ENCODE data around the gene MRPL14.
"Not testable (repeated sequence)": the region's sequence is repeated elsewhere in the genome, so short reads cannot be mapped to it uniquely, and the experiment has no call there.

Gene MRPL14

DNA sequence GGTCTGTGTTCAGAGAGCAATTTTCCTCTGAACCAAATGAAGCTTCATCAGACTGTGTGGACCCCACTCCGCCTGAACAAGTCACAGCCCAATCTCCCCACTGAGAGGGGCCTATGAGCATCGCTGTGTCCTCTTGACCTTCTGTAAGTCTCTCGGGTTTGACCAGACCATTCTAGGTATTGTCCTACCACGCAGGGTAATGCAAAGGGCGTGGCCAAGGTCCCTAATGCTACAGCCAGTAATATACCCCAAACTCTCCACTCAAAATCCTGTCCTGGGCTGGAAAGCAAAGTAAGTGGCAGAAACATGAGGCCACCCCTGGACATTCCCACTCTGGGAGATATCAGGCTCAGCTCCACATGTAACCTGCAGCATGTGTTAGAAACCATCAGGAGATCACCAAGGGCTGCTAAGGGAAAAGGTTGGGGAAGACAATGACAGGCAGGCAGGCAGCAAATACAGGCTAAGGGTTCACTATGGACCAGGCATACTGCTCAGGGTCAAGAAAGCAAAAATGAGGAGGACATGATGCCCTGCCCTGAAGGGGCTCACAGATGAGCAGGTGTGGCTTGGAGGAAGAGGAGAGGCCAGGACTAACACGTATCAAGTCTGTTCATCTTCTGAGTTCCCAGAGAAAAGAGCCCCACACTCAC is 33.4 kb downstream of the MRPL14 start:
- no peaks in the 10 kb centered on the region for H4K20me1 ChIP-seq (ENCODE audit: control insufficient read depth, insufficient read depth, low read depth, low read length)
- H3K27me3 ChIP-seq (ENCODE audit: control insufficient read depth, low read length), result no peaks in the 10 kb centered on the region
- H3K27ac ChIP-seq (ENCODE audit: low read depth, low read length), result no peak overlapping the region
- no peak overlapping the region for H3K4me3 ChIP-seq (ENCODE audit: low read length)
- H3K79me2 ChIP-seq (ENCODE audit: control insufficient read depth, low read length), result no peaks in the 10 kb centered on the region
- peaks cover 9% of the 10 kb centered on the region for H3K4me1 ChIP-seq (ENCODE audit: control insufficient read depth, low read length)
- no peaks in the 10 kb centered on the region for H3K9me3 ChIP-seq (ENCODE audit: control insufficient read depth, insufficient read depth, low read length)
- no peaks in the 10 kb centered on the region for H3F3A ChIP-seq (ENCODE audit: control insufficient read depth, insufficient read depth)
- no peak overlapping the region for H3K4me2 ChIP-seq (ENCODE audit: low read length)
- no peaks in the 10 kb centered on the region for H3K9me2 ChIP-seq (replicated peaks; ENCODE audit: control insufficient read depth, low read length)
- H3K36me3 ChIP-seq (ENCODE audit: control insufficient read depth, low read length), result peaks cover 5% of the 10 kb centered on the region; the same call in 1 of the 2 replicates
- TF ChIP-seq EZH2phosphoT487 (IDR thresholded peaks at IDR 0.05; ENCODE audit: borderline replicate concordance, low read length) (no peak), CTCF (IDR thresholded peaks at IDR 0.05; ENCODE audit: low read depth, low read length, poor library complexity, severe bottlenecking) (no peak)

DNA sequence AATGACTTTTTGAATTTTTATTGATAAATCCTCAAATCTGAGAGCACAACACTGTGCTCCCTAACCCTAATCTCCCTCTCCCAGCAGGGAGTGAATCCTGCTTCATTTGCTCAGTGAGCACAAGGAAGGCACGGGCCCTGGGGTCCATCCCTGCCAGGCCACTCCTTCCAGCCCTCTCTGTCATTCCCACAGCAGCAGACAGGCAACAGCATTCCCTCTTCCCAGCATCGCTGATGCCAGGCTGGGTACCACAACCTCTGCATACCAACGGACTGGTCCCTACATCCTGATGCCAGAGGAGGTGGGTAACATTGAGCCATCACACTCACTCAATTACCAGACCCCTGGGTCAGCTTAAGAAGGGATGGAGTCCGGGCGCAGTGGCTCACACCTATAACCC is 34.2 kb downstream of the MRPL14 start:
- Histone ChIP-seq H3K9me2 (replicated peaks; ENCODE audit: control insufficient read depth, low read length) (no peaks in the 10 kb centered on the region), H3K4me1 (ENCODE audit: control insufficient read depth, low read length) (peaks cover 9% of the 10 kb centered on the region), H3K27me3 (ENCODE audit: control insufficient read depth, low read length) (no peaks in the 10 kb centered on the region), H3K36me3 (ENCODE audit: control insufficient read depth, low read length) (peaks cover 5% of the 10 kb centered on the region; the same call in 1 of the 2 replicates), H3K4me3 (ENCODE audit: low read length) (no peak overlapping the region), H3K27ac (ENCODE audit: low read depth, low read length) (no peak overlapping the region), H4K20me1 (ENCODE audit: control insufficient read depth, insufficient read depth, low read depth, low read length) (no peaks in the 10 kb centered on the region), H3K9me3 (ENCODE audit: control insufficient read depth, insufficient read depth, low read length) (no peaks in the 10 kb centered on the region), H3K79me2 (ENCODE audit: control insufficient read depth, low read length) (no peaks in the 10 kb centered on the region), H3F3A (ENCODE audit: control insufficient read depth, insufficient read depth) (no peaks in the 10 kb centered on the region), H3K4me2 (ENCODE audit: low read length) (no peak overlapping the region)
- TF ChIP-seq CTCF (IDR thresholded peaks at IDR 0.05; ENCODE audit: low read depth, low read length, poor library complexity, severe bottlenecking) (no peak), EZH2phosphoT487 (IDR thresholded peaks at IDR 0.05; ENCODE audit: borderline replicate concordance, low read length) (no peak)

DNA sequence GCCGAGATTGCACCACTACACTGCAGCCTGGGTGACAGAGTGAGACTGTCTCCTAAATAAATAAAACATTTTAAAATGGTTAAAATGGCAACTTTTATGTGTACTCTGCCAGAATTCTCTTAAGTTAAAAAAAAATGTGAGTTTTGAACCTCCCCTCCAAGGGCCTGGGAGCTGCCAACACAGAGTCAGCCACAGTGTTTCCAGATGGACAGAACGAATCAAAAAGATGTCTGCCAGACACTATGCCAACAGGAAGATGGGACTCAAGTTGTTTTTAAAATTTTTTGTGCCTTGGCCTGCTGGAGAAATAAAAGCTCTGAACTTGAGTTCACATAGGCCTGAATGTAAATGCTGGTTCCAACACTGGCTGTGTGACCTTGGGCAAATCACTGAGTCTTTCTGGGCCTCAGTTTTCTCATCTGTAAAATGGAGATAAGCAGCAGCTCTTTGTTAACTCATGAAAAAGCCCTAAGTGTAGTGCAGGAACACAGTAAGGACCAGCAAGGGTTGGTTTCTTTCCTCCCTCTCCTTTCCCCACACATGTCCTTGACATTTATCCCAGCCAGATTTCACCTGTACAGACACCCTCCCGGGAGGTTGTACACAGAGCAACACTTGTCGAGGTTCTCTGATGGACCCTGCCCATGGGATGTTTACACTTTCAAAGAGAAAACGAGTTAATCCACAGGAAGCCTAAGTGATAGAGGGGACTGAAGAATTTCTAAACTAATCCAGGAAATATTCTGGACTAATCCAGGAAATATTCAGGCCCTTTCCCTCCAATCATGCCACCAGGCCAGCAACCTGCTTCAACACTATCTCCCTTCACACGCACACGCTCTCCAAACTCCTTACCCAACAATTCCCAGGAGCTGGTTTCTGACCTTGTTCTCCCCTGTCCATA is 35.0 kb downstream of the MRPL14 start:
- Histone ChIP-seq H3K9me2 (replicated peaks; ENCODE audit: control insufficient read depth, low read length) (no peaks in the 10 kb centered on the region), H3K4me1 (ENCODE audit: control insufficient read depth, low read length) (peaks cover 9% of the 10 kb centered on the region), H4K20me1 (ENCODE audit: control insufficient read depth, insufficient read depth, low read depth, low read length) (no peaks in the 10 kb centered on the region), H3K4me2 (ENCODE audit: low read length) (no peak overlapping the region), H3K4me3 (ENCODE audit: low read length) (no peak overlapping the region), H3F3A (ENCODE audit: control insufficient read depth, insufficient read depth) (no peaks in the 10 kb centered on the region), H3K36me3 (ENCODE audit: control insufficient read depth, low read length) (peaks cover 5% of the 10 kb centered on the region; the same call in 1 of the 2 replicates), H3K79me2 (ENCODE audit: control insufficient read depth, low read length) (no peaks in the 10 kb centered on the region), H3K9me3 (ENCODE audit: control insufficient read depth, insufficient read depth, low read length) (no peaks in the 10 kb centered on the region), H3K27ac (ENCODE audit: low read depth, low read length) (no peak overlapping the region), H3K27me3 (ENCODE audit: control insufficient read depth, low read length) (no peaks in the 10 kb centered on the region)
- TF ChIP-seq CTCF (IDR thresholded peaks at IDR 0.05; ENCODE audit: low read depth, low read length, poor library complexity, severe bottlenecking) (no peak), EZH2phosphoT487 (IDR thresholded peaks at IDR 0.05; ENCODE audit: borderline replicate concordance, low read length) (no peak)

DNA sequence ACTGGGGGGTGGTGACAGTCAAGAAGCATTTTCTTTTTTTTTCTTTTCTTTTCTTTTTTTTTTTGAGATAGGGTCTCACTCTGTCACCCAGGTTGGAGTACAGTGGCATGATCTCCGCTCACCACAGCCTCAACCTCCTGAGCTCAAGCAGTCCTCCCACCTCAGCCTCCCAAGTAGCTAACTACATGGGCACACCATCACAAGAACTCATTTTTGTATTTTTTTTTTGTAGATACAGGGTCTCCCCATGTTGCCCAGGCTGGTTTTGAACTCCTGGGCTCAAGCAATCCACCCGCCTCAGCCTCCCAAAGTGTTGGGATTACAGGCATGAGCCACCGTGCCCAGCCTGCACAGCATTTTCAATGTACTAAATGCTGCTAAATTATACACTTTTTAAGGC is 35.9 kb downstream of the MRPL14 start:
- H3K4me1 ChIP-seq (ENCODE audit: control insufficient read depth, low read length); H3K4me3 ChIP-seq (ENCODE audit: low read length); H4K20me1 ChIP-seq (ENCODE audit: control insufficient read depth, insufficient read depth, low read depth, low read length); H3K27ac ChIP-seq (ENCODE audit: low read depth, low read length); H3K36me3 ChIP-seq (ENCODE audit: control insufficient read depth, low read length); H3K9me3 ChIP-seq (ENCODE audit: control insufficient read depth, insufficient read depth, low read length); H3F3A ChIP-seq (ENCODE audit: control insufficient read depth, insufficient read depth); H3K27me3 ChIP-seq (ENCODE audit: control insufficient read depth, low read length); H3K79me2 ChIP-seq (ENCODE audit: control insufficient read depth, low read length); H3K4me2 ChIP-seq (ENCODE audit: low read length); H3K9me2 ChIP-seq (replicated peaks; ENCODE audit: control insufficient read depth, low read length): not testable (repeated sequence)
